Pancreas (tissue), 10 donors: ENCODE measurements around the gene ACVR1B. TPM values are rescaled to one million over a fixed set of nuclear protein-coding genes. Genes with fewer than 3 reads are reported as not detected.
A peak's percentile ranks its signal among the peaks of the same experiment; 100 is the strongest.

Experiments
- ATAC-seq, 4 donors: fragments of 200-7000 bp; cut with Tn5 transposase; one replicate each; pipeline versions ENCODE4 v1.8.0 to v1.9.1; 2020; ENCODE audit warnings: mild to moderate bottlenecking in 4 of 4, moderate library complexity in 4 of 4
- DNase-seq, 6 donors: peaks; one replicate each; pipeline ENCODE4 v3.0.0-alpha.2; 2020
- FAIRE-seq: peaks from 2 replicates; lab custom pipeline; 2012; peaks lifted over from hg19 to GRCh38; lab: Jason Lieb, UNC
- H3K27ac ChIP-seq, 4 donors: fragments of 200-600 bp; sonication (generic); 1 replicate in 3 of 4; 2 replicates in 1 of 4; pipeline versions ENCODE4 v1.5.0 to v1.8.0; 2020
- H3K27me3 ChIP-seq, 4 donors: fragments of 200-600 bp; one replicate each; pipeline ENCODE4 v1.8.0; 2021
- H3K36me3 ChIP-seq, 3 donors: fragments of 200-600 bp; sonication (generic) in 1 of 3; one replicate each; pipeline versions ENCODE4 v1.5.0 to v1.8.0; 2020 to 2021
- H3K4me1 ChIP-seq, 3 donors: fragments of 200-600 bp; one replicate each; pipeline ENCODE4 v1.8.0; 2021
- H3K4me3 ChIP-seq, 4 donors: fragments of 200-600 bp; sonication (generic) in 2 of 4; one replicate each; pipeline versions ENCODE4 v1.5.0 to v1.8.0; 2020 to 2021
- H3K9me3 ChIP-seq, 4 donors: fragments of 200-600 bp; one replicate each; pipeline ENCODE4 v1.8.0; 2021
- CTCF ChIP-seq, 4 donors: fragments of 200-600 bp; sonication (generic) in 3 of 4; IDR thresholded peaks; one replicate each; pipeline versions ENCODE4 v1.5.0 to v1.8.0; 2021; ENCODE audit warnings: antibody characterized with exemption in 4 of 4
- WGBS, 2 donors: extraction: QIAGEN DNeasy Blood & Tissue Kit; methylation state at CpG; one replicate each; pipeline ENCODE4 v1.1.7; 2013; 5-methylcytosine and 5-hydroxymethylcytosine counted together
- intact Hi-C, 3 donors: fragments of 100-400 bp; cut with DNase I; formaldehyde crosslinking; loops; one replicate each; pipeline versions ENCODE4 v1.11.1 to v1.14.2; 2022
- polyA plus RNA-seq, 2 donors: library from polyadenylated mRNA; stranded (reverse); fragments of 200-250 nt; gene quantifications; one replicate each; pipeline ENCODE4 v1.2.3, GENCODE V29; 2013
- total RNA-seq, 6 donors: library from RNA; stranded (reverse); fragmentation: NEBNext Ultra II Directional in 4 of 6; extraction: Animal tissue kit (Norgen Biotek cat#: 25700) in 4 of 6; gene quantifications; one replicate each; pipeline versions ENCODE4 v1.2.1 to v1.2.4, GENCODE V29; 2021 to 2023
- donor health status: healthy with polysubstance abuse.
- donor health status: DM: no; HTN: no; CAD: no; lungs with moderate emphysema.
- donor health status: DM: no; HTN: no; CAD: no.
- donor health status: control.
- donor health status: control.
- donor health status: Bipolar disorder and iron deficiency.
- donor health status: DM: yes; HTN: yes; CAD: no.
- donor health status: DM: no; HTN: no; CAD: no.
- donor health status: DM: no; HTN: no; CAD: no.
- donor health status: DM: yes; HTN: yes; CAD: no.

The ACVR1B gene
- total and polyA plus RNA-seq, 8 donors: 16.0 to 31.4 (median 26.2) TPM

- TF ChIP-seq CTCF (IDR thresholded peaks at IDR 0.05): no peak
- Histone ChIP-seq H3K4me3 (no peak overlapping the region), H3K36me3 (no peaks in the 10 kb centered on the region), H3K9me3 (no peaks in the 10 kb centered on the region), H3K4me1 (peaks cover 28 to 65% (median 55%) of the 10 kb centered on the region in 3 donors), H3K27ac (peak overlapping the region in 1 of 4 donors; percentile 34), H3K27me3 (no peaks in the 10 kb centered on the region)
- intact Hi-C loops: no loop called here
- ATAC-seq: no peak
- FAIRE-seq: no peak
- WGBS, 2 donors: 49 to 57% methylated on average over 1 of the region's 1 CpG
- DNase-seq: no peak
Measured at GRCh38 chr12:51960488-51960887, 9.0 kb downstream of the ACVR1B start.

GRCh38 chr12:51960890-51961289, 9.4 kb downstream of the ACVR1B start:
- FAIRE-seq (no peak), DNase-seq (no peak), ATAC-seq (no peak)
- 75 to 78% methylated on average over 6 of the region's 6 CpGs for WGBS, 2 donors
- Histone ChIP-seq H3K9me3 (no peaks in the 10 kb centered on the region), H3K4me3 (no peak overlapping the region), H3K27ac (peak overlapping the region in 2 of 4 donors; percentile 34 to 48), H3K4me1 (peaks cover 24 to 60% (median 51%) of the 10 kb centered on the region in 3 donors), H3K27me3 (no peaks in the 10 kb centered on the region), H3K36me3 (no peaks in the 10 kb centered on the region)
- intact Hi-C loops: no loop called here
- TF ChIP-seq CTCF (IDR thresholded peaks at IDR 0.05): no peak

GRCh38 chr12:51961834-51962233, 10.3 kb downstream of the ACVR1B start:
- Histone ChIP-seq H3K27ac (peak overlapping the region in 2 of 4 donors; percentile 34 to 48), H3K36me3 (no peaks in the 10 kb centered on the region), H3K4me1 (peaks cover 20 to 54% (median 45%) of the 10 kb centered on the region in 3 donors), H3K4me3 (no peak overlapping the region), H3K9me3 (no peaks in the 10 kb centered on the region), H3K27me3 (no peaks in the 10 kb centered on the region)
- intact Hi-C loops: no loop called here
- FAIRE-seq: no peak
- no peak for TF ChIP-seq CTCF (IDR thresholded peaks at IDR 0.05)
- WGBS, 2 donors: 0 to 13% methylated on average over 1 of the region's 1 CpG
- ATAC-seq: peak in 3 of 4 donors; percentile 51 to 66 (median 62)
- no peak for DNase-seq

- DNase-seq (no peak), FAIRE-seq (no peak), ATAC-seq (no peak)
- no peak for TF ChIP-seq CTCF (IDR thresholded peaks at IDR 0.05)
- Histone ChIP-seq H3K27ac (peak overlapping the region in 2 of 4 donors; percentile 34 to 48), H3K36me3 (no peaks in the 10 kb centered on the region), H3K9me3 (no peaks in the 10 kb centered on the region), H3K4me3 (no peak overlapping the region), H3K4me1 (peaks cover 20 to 47% (median 45%) of the 10 kb centered on the region in 3 donors), H3K27me3 (no peaks in the 10 kb centered on the region)
- intact Hi-C loops: no loop called here
- WGBS, 2 donors: 47 to 71% methylated on average over 3 of the region's 3 CpGs
Measured at GRCh38 chr12:51962737-51963136, 11.2 kb downstream of the ACVR1B start.

- Histone ChIP-seq H3K9me3 (no peaks in the 10 kb centered on the region), H3K4me1 (peaks cover 20 to 43% (median 41%) of the 10 kb centered on the region in 3 donors), H3K27ac (no peak overlapping the region), H3K36me3 (no peaks in the 10 kb centered on the region), H3K27me3 (no peaks in the 10 kb centered on the region), H3K4me3 (no peak overlapping the region)
- DNase-seq: no peak
- 97 to 99% methylated on average over 4 of the region's 4 CpGs for WGBS, 2 donors
- no peak for TF ChIP-seq CTCF (IDR thresholded peaks at IDR 0.05)
- no peak for FAIRE-seq
- intact Hi-C loops: no loop called here
- ATAC-seq: no peak
Measured at GRCh38 chr12:51963477-51963876, 12.0 kb downstream of the ACVR1B start.
